Right lung (tissue), 5 donors: Measurements from ENCODE around the gene CCDC7. TPM values are rescaled to one million over a fixed set of nuclear protein-coding genes. Genes with fewer than 3 reads are reported as not detected.
"Not testable (repeated sequence)": the region's sequence is repeated elsewhere in the genome, so short reads cannot be mapped to it uniquely, and the experiment has no call there.

Experiments used
- DNase-seq, 2 donors: peaks; one replicate each; pipeline ENCODE4 v3.0.0-alpha.2; 2013
- polyA plus RNA-seq, 5 donors: library from polyadenylated mRNA; unstranded; fragments of 120-200 nt; gene quantifications; one replicate each; pipeline versions ENCODE4 v1.2.1 to v1.2.3, GENCODE V29; 2013; ENCODE audit warnings: inconsistent platforms in 1 of 5, low replicate concordance in 1 of 5; ENCODE audit not compliant: insufficient read length in 5 of 5, insufficient read depth in 1 of 5

The CCDC7 gene
- polyA plus RNA-seq, 5 donors: 3.8 to 10.3 (median 6.3) TPM

DNA sequence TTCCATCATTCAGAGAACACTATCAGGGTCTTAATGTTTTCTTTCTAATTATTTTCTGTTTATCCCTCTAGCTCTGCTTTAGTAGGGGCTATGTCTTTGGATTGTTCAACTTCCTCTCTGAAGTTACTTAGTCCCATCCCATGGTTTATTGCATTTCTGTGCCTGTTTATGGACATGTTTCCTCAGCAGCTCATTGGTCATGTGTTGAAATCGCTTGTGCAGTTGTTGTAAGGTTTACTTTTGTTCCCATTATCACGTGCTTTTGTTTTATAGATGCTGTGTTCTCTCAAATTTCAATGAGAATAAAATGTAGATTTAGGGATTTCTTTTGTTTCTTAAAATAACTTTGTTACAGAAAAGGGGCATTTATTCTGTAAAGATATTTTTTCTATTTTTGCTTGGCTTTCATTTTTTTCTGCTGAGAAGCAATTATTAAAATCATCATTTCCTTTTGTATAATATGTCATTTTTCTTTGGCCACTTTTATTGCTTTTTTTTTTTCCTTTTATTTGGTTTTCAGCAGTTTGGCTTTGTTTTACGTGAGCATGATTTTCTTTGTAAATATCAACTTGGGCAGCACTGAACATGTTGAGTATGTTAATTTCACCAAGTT, 110.9 kb downstream of the CCDC7 start:
- DNase-seq: no peak

DNA sequence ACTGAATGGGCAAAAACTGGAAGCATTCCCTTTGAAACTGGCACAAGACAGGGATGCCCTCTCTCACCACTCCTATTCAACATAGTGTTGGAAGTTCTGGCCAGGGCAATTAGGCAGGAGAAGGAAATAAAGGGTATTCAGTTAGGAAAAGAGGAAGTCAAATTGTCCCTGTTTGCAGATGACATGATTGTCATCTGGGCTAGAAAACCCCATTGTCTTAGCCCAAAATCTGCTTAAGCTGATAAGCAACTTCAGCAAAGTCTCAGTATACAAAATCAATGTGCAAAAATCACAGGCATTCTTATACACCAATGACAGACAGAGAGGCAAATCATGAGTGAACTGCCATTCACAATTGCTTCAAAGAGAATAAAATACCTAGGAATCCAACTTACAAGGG, 116.8 kb downstream of the CCDC7 start:
- not testable (repeated sequence) for DNase-seq

DNA sequence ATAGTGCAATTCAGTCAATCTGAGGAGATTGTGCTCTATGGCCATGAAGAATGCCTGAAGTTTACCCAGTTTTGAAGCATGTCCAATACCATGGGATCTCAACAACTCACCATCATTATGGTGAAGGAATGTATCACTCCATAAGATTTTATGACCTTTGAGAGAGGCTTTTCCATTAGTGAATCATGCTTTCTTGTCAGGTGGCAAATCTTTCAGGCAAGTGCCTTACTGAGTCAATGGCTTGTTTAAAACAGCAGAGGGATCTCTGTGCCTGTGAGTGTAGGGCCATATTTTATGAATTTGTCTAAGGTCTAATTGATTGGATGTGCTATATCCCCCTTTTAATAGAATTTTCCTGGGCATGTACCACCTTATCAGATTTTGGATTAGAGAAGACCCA, 131.5 kb downstream of the CCDC7 start:
- DNase-seq: no peak

DNA sequence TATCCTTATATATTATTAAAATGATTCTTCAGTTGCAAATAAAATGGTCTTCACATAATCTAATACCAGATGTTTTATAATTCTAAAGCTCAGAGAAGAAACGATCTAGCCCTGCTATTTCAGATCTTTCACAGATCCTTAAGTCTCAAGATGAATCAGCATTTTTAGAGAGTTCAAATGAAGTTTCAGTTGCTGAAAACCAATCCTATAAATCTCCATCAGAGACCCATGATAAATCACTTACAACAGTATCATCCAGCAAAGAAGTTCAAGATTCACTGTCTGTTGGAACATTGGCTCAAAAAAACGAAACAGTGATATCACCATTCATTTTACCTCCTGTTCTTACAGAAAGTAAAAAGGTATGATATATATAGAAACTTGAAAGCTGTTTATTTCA, 137.0 kb downstream of the CCDC7 start:
- DNase-seq: no peak

DNA sequence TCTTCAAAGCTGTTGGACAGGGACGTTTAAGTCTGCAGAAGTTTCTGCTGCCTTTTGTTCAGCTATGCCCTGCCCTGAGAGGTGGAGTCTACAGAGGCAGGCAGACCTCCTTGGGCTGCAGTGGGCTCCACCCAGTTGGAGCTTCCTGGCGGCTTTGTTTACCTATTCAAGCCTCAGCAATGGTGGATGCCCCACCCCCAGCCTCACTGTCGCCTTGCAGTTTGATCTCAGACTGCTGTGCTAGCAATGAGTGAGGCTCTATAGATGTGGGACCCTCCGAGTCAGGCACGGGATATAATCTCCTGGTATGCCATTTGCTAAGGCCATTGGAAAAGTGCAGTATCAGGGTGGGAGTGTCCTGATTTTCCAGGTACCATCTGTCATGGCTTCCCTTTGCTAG, 152.1 kb downstream of the CCDC7 start:
- DNase-seq: not testable (repeated sequence)

DNA sequence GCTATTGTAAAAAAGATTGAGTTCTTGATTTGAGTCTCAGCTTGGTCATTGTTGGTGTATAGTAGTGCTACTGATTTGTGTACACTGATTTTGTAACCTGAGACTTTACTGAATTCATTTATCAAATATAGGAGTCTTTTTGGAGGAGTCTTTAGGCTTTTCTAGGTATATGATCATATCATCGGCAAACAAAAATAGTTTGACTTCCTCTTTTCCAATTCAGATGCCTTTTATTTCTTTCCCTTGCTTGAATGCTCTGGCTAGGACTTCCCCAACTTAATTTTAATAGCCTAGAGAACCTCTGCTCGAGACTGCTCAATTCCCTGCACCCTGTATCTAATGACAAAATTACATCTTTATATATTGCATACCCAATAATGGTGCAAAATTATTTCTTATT, 154.4 kb downstream of the CCDC7 start:
- no peak for DNase-seq

DNA sequence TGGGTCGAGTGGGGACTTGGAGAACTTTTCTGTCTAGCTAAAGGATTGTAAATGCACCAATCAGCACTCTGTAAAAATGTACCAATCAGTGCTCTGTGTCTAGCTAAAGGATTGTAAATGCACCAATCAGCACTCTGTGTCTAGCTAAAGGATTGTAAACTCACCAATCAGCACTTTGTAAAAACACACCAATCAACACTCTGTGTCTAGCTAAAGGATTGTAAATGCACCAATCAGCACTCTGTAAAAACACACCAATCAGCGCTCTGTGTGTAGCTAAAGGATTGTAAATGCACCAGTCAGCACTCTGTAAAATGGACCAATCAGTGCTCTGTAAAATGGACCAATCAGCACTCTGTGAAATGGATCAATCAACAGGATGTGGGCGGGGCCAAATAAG, 155.6 kb downstream of the CCDC7 start:
- not testable (repeated sequence) for DNase-seq

DNA sequence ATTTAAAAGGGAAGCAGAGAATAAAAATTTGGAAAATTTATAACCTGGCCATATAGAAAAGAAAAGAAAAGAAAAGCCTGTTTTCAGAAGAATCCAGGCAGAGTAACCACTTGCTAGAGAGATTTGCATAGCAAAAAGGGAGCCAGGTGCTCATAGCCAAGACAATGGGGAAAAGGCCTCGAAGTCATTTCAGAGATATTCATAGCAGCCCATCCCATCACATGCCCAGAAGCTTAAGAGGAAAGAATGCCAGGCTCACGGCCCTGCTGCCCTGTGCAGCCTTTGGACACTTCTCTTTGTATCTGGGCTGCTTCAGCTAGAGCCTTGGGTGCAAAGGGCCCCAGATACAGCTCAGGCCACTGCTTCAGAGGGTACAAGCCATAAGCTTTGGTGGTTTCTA, 159.8 kb downstream of the CCDC7 start:
- DNase-seq: no peak

DNA sequence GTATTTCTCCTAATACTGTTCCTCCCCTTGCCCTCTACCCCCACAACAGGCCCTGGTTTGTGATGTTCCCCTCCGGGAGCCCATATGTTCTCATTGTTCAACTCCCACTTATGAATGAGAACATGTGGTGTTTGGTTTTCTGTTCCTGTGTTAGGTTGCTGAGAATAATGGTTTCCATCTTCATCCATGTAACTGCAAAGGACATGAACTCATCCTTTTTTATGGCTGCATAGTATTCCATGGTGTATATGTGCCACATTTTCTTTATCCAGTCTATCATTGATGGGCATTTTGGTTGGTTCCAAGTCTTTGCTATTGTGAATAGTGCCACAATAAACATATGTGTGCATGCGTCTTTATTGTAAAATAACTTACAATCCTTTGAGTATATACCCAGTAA, 164.6 kb downstream of the CCDC7 start:
- DNase-seq: not testable (repeated sequence)

DNA sequence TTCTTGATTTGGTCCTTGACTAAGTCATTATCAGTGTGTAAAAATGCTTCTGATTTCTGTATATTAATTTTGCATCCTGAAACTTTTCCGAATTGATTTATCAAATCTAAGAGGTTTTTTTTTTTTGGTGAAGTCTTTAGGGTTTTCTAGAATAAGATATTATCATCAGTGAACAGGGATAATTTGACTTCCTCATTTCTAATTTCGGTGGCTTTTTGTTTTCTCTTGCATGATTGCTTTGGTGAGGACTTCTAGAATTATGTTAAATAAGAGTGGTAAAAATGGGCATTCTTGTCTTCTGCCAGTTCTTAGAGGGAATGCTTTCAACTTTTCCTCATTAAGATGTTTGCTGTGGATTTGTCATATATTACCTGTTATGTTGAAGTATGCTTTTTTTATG, 170.5 kb downstream of the CCDC7 start:
- DNase-seq: no peak

DNA sequence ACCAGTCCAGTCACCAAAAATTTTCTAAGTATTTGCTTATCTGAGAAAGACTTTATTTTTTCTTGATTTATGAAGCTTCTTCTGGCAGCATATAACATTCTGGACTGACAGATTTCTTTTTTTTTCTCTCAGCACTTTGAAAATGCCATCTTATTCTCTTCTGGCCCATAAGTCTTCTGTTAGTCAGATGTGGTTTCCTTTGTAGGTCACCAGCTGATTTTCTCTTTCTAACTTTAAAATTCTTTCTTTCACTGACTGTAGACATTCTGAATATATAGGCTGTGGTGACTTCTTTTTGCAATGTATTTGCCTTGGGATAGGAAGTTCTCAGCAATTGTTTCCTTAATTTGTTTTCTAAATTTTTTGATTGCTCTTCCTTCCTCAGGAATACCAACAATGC, 172.5 kb downstream of the CCDC7 start:
- DNase-seq: no peak

DNA sequence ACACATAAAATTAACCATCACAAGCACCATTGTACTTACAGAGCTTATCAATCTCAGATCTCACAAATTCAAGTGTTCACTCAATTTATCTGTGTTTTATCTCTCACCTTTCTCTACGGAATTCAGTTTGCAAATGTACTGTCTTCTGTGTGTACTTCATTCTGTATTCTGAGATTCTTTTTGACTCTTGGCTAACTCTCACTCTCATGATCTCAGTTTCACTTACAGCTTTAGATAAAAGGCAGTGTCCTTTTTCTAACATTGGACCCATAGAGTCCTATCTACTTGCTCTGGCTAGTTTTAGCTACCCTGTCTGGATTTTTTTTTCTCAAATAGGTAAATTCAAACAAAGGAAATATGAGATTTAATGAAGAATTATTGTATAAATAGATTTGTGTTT, 176.0 kb downstream of the CCDC7 start:
- no peak for DNase-seq

DNA sequence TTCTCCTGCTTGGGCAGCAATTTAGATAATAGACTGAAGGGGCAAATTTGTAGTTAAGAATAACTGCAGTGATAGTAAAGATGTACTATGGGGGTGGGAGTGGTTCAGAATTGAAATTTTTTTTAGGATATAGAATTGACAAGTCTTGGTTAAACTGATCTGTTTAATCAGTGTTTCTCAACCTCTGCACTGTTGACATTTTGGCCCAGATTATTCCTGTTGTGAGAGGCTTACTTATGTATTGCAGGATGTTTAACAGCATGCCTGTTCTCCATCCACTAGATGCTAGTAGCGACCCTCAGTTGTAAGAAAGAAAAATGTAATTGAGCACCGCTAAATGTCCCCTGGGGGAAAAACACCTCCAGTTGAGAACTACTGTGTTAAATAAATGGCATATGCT, 176.5 kb downstream of the CCDC7 start:
- DNase-seq: no peak

DNA sequence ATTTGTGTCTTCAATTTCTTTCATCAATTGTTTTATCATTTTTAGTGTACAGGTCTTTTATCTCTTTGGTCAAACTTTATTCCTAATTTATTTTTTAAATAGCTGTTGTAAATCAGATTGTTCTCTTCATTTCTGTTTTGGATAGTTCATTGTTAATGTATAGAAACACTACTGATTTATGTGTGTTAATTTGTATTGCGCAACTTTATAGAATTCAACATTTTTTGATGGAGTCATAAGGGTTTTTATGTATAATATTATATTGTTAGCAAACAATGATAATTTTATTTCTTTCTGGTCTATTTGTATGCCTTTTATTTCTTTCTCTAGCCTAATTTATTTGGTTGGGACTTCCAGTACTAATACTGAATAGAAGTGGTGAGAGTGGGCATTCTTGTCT, 181.2 kb downstream of the CCDC7 start:
- DNase-seq: no peak

DNA sequence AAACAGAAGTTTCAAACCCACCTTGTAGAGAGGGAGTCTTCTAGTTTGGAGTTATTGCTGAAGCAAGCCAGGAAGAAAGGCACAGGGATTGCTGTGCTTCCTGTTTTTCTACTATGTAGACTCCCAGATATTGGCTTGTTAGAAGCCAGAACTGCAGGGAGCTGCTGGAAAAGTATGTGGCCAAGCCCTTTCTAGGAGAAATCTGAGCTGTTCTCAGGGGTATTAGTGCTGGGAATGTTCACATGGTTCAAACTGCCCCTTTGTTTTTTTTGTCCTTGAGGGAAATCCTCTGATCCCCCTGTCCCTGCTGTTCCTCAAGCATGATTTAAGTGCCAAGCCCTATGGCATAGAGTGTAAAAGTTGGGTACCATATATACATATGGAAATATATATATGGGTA, 184.0 kb downstream of the CCDC7 start:
- DNase-seq: no peak

DNA sequence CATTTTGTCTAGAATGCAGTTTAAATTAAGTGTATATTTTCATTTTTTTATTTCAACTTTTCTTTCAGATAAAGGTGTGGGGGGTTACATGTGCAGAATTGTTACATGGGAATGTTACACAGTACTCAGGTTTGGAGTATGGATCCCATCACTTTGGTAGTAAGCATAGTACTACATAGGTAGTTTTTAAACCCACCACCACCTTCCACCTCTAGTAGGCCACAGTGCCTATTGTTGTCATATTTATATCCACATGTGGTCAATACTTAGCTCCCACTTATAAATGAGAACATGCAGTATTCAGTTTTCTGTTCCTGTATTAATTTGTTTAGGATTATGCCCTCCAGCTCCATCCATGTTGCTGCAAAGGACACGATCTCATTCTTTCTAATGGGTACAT, 200.6 kb downstream of the CCDC7 start:
- no peak for DNase-seq

DNA sequence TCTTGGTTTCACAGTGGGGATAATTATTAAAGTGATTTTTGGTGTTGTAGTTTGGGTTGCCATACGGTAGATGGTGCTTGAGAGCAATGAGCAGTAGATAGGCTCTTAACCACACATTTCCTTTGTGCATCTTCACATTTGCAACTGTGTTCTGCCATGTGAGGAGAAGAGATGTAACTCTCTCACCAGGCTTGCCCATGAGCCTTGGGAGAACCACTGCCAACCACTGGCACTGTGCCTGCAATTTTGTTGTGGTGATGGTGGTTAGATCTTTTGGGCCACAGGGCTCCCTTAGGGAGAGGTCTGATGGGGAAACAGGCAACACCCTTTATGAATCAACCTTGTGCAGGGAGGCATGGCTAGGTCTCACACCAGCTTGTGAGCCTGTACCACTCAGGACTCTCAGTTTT, 204.3 kb downstream of the CCDC7 start:
- DNase-seq: no peak

DNA sequence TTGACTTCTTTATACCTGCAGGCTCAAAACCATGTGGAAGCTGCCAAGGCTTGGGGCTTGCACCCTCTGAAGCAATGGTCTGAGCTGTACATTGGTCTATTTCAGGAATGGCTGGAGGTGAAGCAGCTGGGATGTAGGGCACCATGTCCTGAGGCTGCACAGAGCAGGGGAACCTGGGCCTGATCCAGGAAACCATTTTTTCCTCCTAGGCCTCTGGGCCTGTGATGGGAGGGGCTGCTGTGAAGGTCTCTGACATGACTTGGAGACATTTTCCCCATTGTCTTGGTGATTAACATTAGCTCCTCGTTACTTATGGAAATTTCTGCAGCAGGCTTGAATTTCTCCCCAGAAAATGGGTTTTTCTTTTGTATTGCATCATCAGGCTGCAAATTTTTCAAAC, 211.5 kb downstream of the CCDC7 start:
- DNase-seq: not testable (repeated sequence)

DNA sequence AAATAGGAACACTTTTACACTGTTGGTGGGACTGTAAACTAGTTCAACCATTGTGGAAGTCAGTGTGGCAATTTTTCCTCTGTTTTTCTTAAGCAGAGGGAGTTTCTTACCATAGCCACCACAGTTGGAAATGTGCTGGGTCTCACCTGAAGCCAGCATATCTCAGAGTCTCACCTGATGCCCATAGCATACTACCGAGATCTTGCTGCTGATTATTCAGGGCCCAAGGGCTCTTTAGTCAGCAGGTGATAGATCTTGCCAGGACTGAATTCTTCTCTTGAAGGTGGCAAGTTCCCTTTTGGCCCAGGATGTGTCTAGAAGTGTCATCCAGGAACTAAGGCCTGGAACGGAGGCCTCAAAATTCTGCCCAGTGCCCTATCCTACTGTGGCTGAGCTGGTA, 215.4 kb downstream of the CCDC7 start:
- DNase-seq: no peak

DNA sequence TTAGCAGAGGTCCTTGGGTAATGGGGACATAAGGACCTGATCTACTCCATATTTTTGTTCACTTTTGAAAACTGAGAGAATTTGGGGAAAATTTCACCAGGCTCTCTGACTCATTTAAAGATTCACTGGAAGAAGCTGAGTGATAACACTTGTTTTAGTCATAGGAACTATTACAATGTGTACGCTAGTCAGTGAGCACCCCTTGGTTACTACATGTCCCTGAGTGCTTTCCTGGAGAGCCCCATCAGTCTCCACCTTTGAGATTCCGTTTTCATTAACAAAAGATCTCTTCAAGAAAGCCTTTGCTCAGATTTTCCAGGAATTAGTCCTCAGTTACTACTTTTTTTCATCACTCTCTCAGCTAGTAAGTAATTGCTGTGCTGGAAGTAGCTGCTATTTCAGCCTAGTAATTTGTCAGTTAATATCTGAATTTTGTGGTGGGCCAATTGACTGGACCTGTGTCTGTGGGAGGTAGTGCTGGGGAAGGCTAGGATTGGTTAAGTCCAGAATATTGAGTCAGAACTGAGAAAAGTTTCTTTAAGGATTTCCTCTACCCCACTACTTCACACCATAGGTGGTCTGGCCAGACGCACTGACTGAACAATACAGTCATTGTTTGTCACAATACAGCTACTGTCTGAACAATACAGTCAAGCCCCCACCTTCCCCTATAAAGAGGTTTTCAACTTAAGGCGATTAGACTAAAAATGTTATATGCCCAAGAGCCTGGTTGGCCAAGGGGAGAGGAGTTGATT, 235.0 kb downstream of the CCDC7 start:
- no peak for DNase-seq

DNA sequence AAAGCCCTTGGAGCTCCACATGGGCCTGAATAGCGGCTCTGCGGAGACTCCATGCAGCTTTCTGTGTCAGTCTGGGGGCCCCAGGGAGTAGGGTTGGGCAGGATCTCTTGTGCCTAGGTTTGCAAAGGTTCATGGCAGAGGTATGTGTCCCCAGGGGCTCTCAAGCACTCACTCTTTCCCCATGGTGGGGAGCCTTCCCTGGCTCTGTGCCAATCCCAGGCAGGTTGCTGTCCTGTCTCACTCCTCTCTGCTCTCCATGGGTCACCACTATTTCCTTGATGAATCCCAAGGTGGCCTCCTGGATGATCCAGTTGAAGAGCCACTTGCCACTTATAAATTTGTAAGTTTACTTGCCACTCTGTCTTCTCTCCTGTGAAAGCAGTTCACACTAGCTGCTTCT, 238.4 kb downstream of the CCDC7 start:
- DNase-seq: no peak

DNA sequence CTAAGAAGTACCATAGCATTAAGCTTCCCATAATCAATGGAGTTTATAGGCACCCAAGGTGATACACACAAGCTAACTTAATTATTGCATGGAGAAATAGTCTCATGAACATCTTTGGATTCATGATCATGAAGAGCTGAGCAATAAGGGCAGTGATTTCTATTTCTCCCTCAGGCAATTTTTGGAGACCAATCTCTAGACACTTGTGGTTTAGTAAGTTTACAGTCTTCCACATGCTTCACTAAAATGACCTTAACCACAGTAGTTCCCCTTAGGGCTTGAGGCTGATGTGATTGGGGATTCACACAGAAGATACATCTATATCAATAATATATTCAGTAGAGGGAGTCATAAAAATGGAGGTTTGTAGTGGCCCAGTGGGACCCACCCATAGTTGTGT, 241.2 kb downstream of the CCDC7 start:
- DNase-seq: no peak

DNA sequence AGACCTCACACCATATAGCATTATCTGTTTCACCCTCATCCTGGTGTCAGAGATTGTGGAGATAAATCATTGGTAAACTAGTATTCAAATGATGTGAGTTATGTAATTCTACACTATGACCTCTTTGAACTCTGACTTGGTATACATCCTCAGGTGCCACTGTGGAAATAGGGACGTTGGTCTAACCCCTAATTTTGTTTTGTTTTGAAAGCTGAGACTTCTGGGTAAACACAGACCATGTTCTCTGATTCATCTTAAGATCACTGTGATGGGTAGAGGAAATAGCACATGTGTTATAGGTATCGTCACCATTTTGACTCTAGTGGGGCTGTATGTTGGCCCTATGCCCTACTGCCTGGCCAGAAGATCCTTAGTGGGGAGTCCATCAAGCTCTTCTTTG, 241.6 kb downstream of the CCDC7 start:
- DNase-seq: no peak

DNA sequence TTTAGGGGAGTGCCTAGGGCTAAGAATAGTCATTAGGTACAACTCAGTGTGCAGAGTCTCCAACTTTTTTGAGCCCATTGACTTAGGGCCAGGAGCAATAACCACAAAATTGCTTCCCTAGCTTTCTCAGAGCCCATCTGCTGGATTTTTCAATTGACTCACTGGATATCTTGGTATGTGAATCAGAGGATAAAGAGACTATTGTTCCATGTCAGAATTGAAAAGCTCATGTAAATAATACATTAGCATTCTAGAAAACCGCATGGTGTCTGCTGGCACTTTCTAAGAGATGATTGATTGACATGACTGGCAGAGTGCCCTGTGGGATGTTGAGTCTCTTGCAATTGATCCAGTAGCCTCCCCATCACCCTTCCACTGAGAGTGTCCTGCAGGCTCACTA, 246.2 kb downstream of the CCDC7 start:
- no peak for DNase-seq
